K562 (cell line): ENCODE measurements around the gene ZBTB46. TPM values are rescaled to one million over a fixed set of nuclear protein-coding genes. Genes with fewer than 3 reads are reported as not detected.
A peak's percentile ranks its signal among the peaks of the same experiment; 100 is the strongest.

ENCODE experiments used
- ATAC-seq: fragments of 200-7000 bp; cut with Tn5 transposase; 3 replicates; pipeline ENCODE4 v1.9.1; 2020; ENCODE audit warnings: moderate library complexity
- BruUV-seq: library from RNA; stranded (reverse); fragments of 400-500 nt; replicated peaks from 2 replicates; lab custom pipeline; 2021; lab: Mats Ljungman, UMichigan
- CTCF ChIA-PET: fragments of 300-600 bp; formaldehyde crosslinking; extraction: SDS; loops from one replicate; lab custom pipeline; 2021; ENCODE audit warnings: low intra/inter-chr PET ratio; lab: Yijun Ruan, JAX
- POLR2A ChIA-PET: fragments of 300-600, 350-650 bp; sonication (Branson Sonifier 250); formaldehyde crosslinking; extraction: SDS; loops from one replicate; lab custom pipeline; 2021; ENCODE audit warnings: antibody characterized with exemption, inconsistent platforms; lab: Yijun Ruan, JAX
- DNase-seq, 4 experiments: peaks; one replicate each; pipeline versions ENCODE4 v3.0.0 to v3.0.0-alpha.2; 2011 to 2018; ENCODE audit warnings: low spot score in 3 of 4, mixed read lengths in 3 of 4; ENCODE audit errors: extremely low read depth in 1 of 4
- FAIRE-seq: peaks from 2 replicates; lab custom pipeline; 2011; peaks lifted over from hg19 to GRCh38; lab: Jason Lieb, UNC
- H2AFZ ChIP-seq: 2 replicates; pipeline ENCODE4 v1.6.0; 2011; ENCODE audit warnings: low read depth, low read length, control low read depth, inconsistent platforms
- H3K27ac ChIP-seq: fragments of 200-600 bp; 3 replicates; pipeline ENCODE4 v1.8.0; 2011; ENCODE audit warnings: low read depth, mild to moderate bottlenecking, control low read depth, inconsistent platforms, low read length, moderate library complexity, mixed read lengths; ENCODE audit errors: extremely low read depth
- H3K27me3 ChIP-seq, 2 experiments: fragments of 300-600 bp in 1 of 2; 2 replicates in 1 of 2; 3 replicates in 1 of 2; pipeline versions ENCODE4 v1.6.0 to v1.8.0; 2011; ENCODE audit warnings: inconsistent platforms in 2 of 2, low read length in 2 of 2, mild to moderate bottlenecking in 1 of 2, mixed read lengths in 1 of 2, moderate library complexity in 1 of 2; ENCODE audit not compliant: control insufficient read depth in 2 of 2, insufficient read depth in 2 of 2
- H3K36me3 ChIP-seq: fragments of 300-600 bp; 3 replicates; pipeline ENCODE4 v1.8.0; 2011; ENCODE audit warnings: mild to moderate bottlenecking, low read length, inconsistent platforms; ENCODE audit not compliant: control insufficient read depth, insufficient read depth
- H3K4me1 ChIP-seq, 2 experiments: fragments of 200-600 bp in 1 of 2; replicated peaks in 1 of 2; 2 replicates in 1 of 2; 3 replicates in 1 of 2; pipeline versions ENCODE4 v1.5.1 to v1.8.0; 2011; ENCODE audit warnings: inconsistent platforms in 2 of 2, low read length in 2 of 2, mild to moderate bottlenecking in 1 of 2, mixed read lengths in 1 of 2, moderate library complexity in 1 of 2; ENCODE audit not compliant: control insufficient read depth in 2 of 2, insufficient read depth in 2 of 2
- H3K4me2 ChIP-seq: 2 replicates; pipeline ENCODE4 v1.6.1; 2011; ENCODE audit warnings: low read length, control low read depth, inconsistent platforms, mixed read lengths; ENCODE audit not compliant: insufficient read depth
- H3K4me3 ChIP-seq: fragments of 200-600 bp; sonication (generic), shearing (Covaris generic); 2 replicates; pipeline ENCODE4 v1.5.1; 2016; ENCODE audit warnings: control low read depth, inconsistent platforms
- H3K79me2 ChIP-seq: fragments of 200-600 bp; 3 replicates; pipeline ENCODE4 v1.8.0; 2011; ENCODE audit warnings: low read length, inconsistent platforms; ENCODE audit not compliant: control insufficient read depth, insufficient read depth
- H3K9ac ChIP-seq, 2 experiments: 2 replicates each; pipeline versions ENCODE4 v1.6.0 to v1.6.1; 2011; ENCODE audit warnings: low read depth in 2 of 2, low read length in 2 of 2, control low read depth in 1 of 2, inconsistent platforms in 1 of 2, mild to moderate bottlenecking in 1 of 2, mixed read lengths in 1 of 2; ENCODE audit not compliant: insufficient read depth in 1 of 2
- H3K9me1 ChIP-seq: one replicate; pipeline ENCODE4 v1.6.0; 2011; ENCODE audit warnings: inconsistent platforms, mild to moderate bottlenecking, low read length, moderate library complexity; ENCODE audit not compliant: control insufficient read depth, insufficient read depth
- H3K9me3 ChIP-seq: replicated peaks from 2 replicates; pipeline ENCODE4 v1.5.1; 2011; ENCODE audit warnings: low read depth, low read length, inconsistent platforms; ENCODE audit not compliant: control insufficient read depth, insufficient read depth
- H4K20me1 ChIP-seq: replicated peaks from 2 replicates; pipeline ENCODE4 v1.6.1; 2011; ENCODE audit warnings: low read length, inconsistent platforms, mixed read lengths; ENCODE audit not compliant: control insufficient read depth, insufficient read depth
- BRF2 ChIP-seq: IDR thresholded peaks from 3 replicates; pipeline ENCODE4 v1.6.1; 2011; ENCODE audit warnings: borderline replicate concordance, mild to moderate bottlenecking; ENCODE audit not compliant: insufficient read length, insufficient read depth
- CBX1 ChIP-seq: sonication (generic); IDR thresholded peaks from 2 replicates; pipeline ENCODE4 v1.6.1; 2016; ENCODE audit warnings: antibody characterized with exemption, low read depth, mild to moderate bottlenecking
- CBX3 ChIP-seq, 2 experiments: IDR thresholded peaks; 1 replicate in 1 of 2; 2 replicates in 1 of 2; pipeline ENCODE4 v1.6.1; 2012; ENCODE audit warnings: inconsistent platforms in 2 of 2, low read length in 2 of 2, borderline replicate concordance in 1 of 2, control low read depth in 1 of 2
- CTBP1 ChIP-seq: fragments of 450-650 bp; IDR thresholded peaks from 2 replicates; pipeline ENCODE4 v1.6.1; 2016; ENCODE audit warnings: borderline replicate concordance
- HDGF ChIP-seq: fragments of 450-650 bp; IDR thresholded peaks from 2 replicates; pipeline ENCODE4 v1.6.1; 2016
- MAX ChIP-seq: sonication (generic); formaldehyde crosslinking; IDR thresholded peaks from 2 replicates; pipeline ENCODE4 v1.9.0; 2022; ENCODE audit warnings: mild to moderate bottlenecking, missing genetic modification reagents
- ZNF408 ChIP-seq: fragments of 250-450 bp; sonication (Bioruptor Pico); IDR thresholded peaks from 2 replicates; pipeline ENCODE4 v1.4.0; 2020; ENCODE audit warnings: low read depth, mild to moderate bottlenecking, moderate library complexity
- WGBS: fragments of 100-300 bp; shearing (Covaris generic); methylation state at CpG from one replicate; pipeline ENCODE4 v1.1.6; 2016; ENCODE audit warnings: low coverage, mixed read lengths; ENCODE audit not compliant: insufficient coverage; ENCODE audit errors: missing lambda C conversion rate; 5-methylcytosine and 5-hydroxymethylcytosine counted together
- in situ Hi-C: fragments of 300-500 bp; cut with MboI; formaldehyde crosslinking; loops from 4 replicates; pipeline ENCODE4 v1.15.0; 2018; ENCODE audit warnings: inconsistent platforms, mixed read lengths
- intact Hi-C: fragments of 100-400 bp; cut with micrococcal nuclease; formaldehyde crosslinking; loops from 2 replicates; pipeline ENCODE4 v1.14.2; 2022
- polyA plus RNA-seq, 8 experiments: library from polyadenylated mRNA; depleted of rRNA in 4 of 8; stranded (reverse) in 5 of 8; unstranded in 3 of 8; fragments of >200 nt; fragmentation: Nextera tagmentation in 2 of 8; fragmentation: Illumina TruSeq in 1 of 8; extraction: Ambion mirVana in 2 of 8; extraction: Trizol in 1 of 8; gene quantifications; 2 replicates each; pipeline versions ENCODE4 v1.2.1 to v1.2.3, GENCODE V29; 2011 to 2014; ENCODE audit warnings: inconsistent platforms in 1 of 8, missing spikeins in 1 of 8
- total RNA-seq, 7 experiments: library from RNA; depleted of rRNA in 6 of 7; stranded (reverse); fragments of >200 nt in 6 of 7; fragmentation: Illumina TruSeq in 2 of 7; extraction: Trizol in 2 of 7; gene quantifications; 2 replicates each; pipeline versions ENCODE4 v1.2.1 to v1.2.3, GENCODE V29; 2011 to 2021; ENCODE audit warnings: low replicate concordance in 1 of 7

ZBTB46 gene
- total and polyA plus RNA-seq, 9 of the 15 experiments (the other 6 are each of a cell fraction or from before 2014, with no cell fraction given), result 0.29 to 4.1 (median 1.1) TPM

- TF ChIP-seq MAX (CRISPR knock-in tag) (no peak), CBX3 (IDR thresholded peaks at IDR 0.05; ENCODE audit: borderline replicate concordance in 1 of 2, low read length in 2 of 2) (no peak), HDGF (no peak), BRF2 (no peak)
Observed at GRCh38 chr20:63758152-63758551, 72.9 kb downstream of the ZBTB46 start (continued).

- WGBS, result 21% methylated on average over 7 of the region's 8 CpGs
- POLR2A ChIA-PET, result no interaction called here
Observed at GRCh38 chr20:63756648-63756991, 74.4 kb downstream of the ZBTB46 start.

More at GRCh38 chr20:63756648-63756991, 74.4 kb downstream of the ZBTB46 start:
- ATAC-seq, result no peak
- no peaks in the 10 kb centered on the region for H3K27me3 ChIP-seq
- no peak for FAIRE-seq
- 0 out of 2 replicates have a peak overlapping the region, but pooled peaks have one; percentile 17 for H2AFZ ChIP-seq
- no peak overlapping the region for H3K27ac ChIP-seq
- no peaks in the 10 kb centered on the region for H4K20me1 ChIP-seq
- CTCF ChIA-PET, result no interaction called here
- no peak overlapping the region for H3K9ac ChIP-seq
- TF ChIP-seq CTBP1 (0 out of 2 replicates have a peak, but pooled peaks have one; percentile 13), CBX1 (no peak), ZNF408 (CRISPR knock-in tag) (no peak), MAX (CRISPR knock-in tag) (peak; percentile 37)
- no peak overlapping the region for H3K4me2 ChIP-seq
- no peaks in the 10 kb centered on the region for H3K79me2 ChIP-seq
- intact Hi-C loops (no loop called here), in situ Hi-C loops (no loop called here)
- peaks cover 3 to 33% of the 10 kb centered on the region in 2 experiments; a peak in 3 of 5 replicates for H3K4me1 ChIP-seq
- H3K36me3 ChIP-seq, result no peaks in the 10 kb centered on the region
- DNase-seq, result no peak
- no TSS peak for BruUV-seq
- H3K4me3 ChIP-seq, result no peak overlapping the region
- H3K9me3 ChIP-seq, result no peaks in the 10 kb centered on the region
- no peaks in the 10 kb centered on the region for H3K9me1 ChIP-seq
